Mesodermal cell (in vitro differentiated cells): Measurements from ENCODE around the gene REPIN1.

ENCODE experiments used
- H3K27ac ChIP-seq: 2 replicates; pipeline ENCODE4 v1.7.0; 2013; ENCODE audit warnings: mild to moderate bottlenecking, low read depth, low read length, moderate library complexity; ENCODE audit not compliant: severe bottlenecking
- H3K36me3 ChIP-seq: 2 replicates; pipeline ENCODE4 v1.7.1; 2013; ENCODE audit warnings: mild to moderate bottlenecking, low read length, moderate library complexity; ENCODE audit not compliant: control insufficient read depth, insufficient read depth
- H3K4me1 ChIP-seq: one replicate; pipeline ENCODE4 v1.7.1; 2013; ENCODE audit warnings: mild to moderate bottlenecking, low read length; ENCODE audit not compliant: insufficient read depth, control insufficient read depth, poor library complexity, severe bottlenecking
- H3K4me3 ChIP-seq: 2 replicates; pipeline ENCODE4 v1.7.0; 2013; ENCODE audit warnings: low read length, control low read depth, mild to moderate bottlenecking; ENCODE audit not compliant: insufficient read depth, poor library complexity, severe bottlenecking; ENCODE audit errors: extremely low read depth
- H3K9me3 ChIP-seq: 2 replicates; pipeline ENCODE4 v1.7.1; 2013; ENCODE audit warnings: mild to moderate bottlenecking, low read length, moderate library complexity; ENCODE audit not compliant: control insufficient read depth
- WGBS, 2 experiments: methylation state at CpG; one replicate each; pipeline ENCODE4 v1.1.5; 2013; ENCODE audit warnings: missing lambda C conversion rate in 2 of 2; ENCODE audit not compliant: insufficient coverage in 2 of 2; 5-methylcytosine and 5-hydroxymethylcytosine counted together

REPIN1 gene

DNA sequence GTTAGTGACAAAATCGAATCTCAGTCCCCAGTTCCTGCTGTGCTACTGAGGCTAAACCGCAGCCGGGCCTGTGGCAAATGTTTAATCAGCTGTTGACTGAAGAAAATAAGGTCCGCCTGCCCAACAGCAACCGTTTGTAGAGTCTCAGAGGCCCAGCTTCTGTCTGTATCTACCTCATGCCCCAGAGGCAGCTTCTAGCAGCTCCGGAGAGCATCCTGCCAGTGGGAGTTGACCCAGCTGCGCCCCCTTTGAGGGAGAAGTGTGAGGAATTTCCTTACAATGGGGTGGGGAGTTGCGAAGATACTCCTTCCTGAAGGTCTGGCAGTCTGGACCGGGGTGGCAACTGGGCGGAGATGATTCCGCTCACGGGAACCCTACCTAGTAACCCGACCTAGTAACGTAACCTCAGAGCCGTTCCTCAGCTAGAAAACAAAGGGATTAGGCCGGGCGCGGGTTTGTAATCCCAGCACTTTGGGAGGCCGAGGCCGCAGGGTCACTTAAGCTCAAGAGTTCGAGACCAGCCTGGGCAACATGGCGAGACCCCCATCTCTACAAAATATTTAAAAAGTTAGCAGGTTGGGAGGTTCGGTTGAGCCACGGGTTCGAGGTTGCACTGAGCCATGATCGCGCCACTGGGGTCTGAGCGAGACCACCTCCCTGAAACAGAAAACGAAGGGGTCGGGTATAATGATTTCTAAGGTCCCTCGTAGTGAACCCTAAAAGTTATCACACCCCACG is 9.7 kb downstream of the REPIN1 start:
- 3 to 5% methylated on average over 24 to 27 of the region's 32 CpGs for WGBS, 2 experiments
- no peaks in the 10 kb centered on the region for H3K9me3 ChIP-seq

DNA sequence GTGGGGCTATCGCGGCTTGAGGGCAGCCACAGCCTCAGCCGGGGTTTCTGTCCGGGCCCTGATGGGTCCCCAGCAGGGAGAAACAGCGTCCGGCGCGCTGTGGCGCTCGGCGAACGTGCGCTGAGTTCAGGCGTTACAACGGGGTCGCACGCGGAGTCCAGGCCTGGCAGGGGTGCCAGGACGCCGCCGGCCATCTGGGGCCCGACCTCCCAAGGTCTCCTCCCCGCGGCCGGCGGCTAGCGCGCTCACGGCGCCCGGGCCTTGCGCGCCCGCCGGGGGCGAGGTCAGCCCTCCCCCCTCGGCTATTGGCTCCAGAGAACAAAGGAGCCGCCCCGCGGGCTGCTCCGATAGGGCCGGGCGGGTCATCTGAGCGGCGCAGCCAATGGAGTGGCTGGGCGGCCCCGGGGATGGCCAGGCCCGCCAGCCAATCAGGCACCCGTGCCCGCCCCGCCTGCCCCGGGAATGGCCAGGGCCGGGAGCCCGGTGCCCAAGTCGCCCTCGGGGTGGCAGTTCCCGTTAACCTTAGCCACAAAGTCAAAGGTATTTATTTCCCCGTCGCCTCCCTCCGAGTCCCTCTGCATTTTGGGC is 10.3 kb downstream of the REPIN1 start, which contains the start of gene ZNF775:
ZNF775 (plus strand) TSS at position 478 of the 588 bp plus-strand sequence. CDS start 9,141 bp downstream, outside the sequence.
- Histone ChIP-seq H3K4me1 (peaks cover 60% of the 10 kb centered on the region), H3K4me3 (peak within 1 kb of the TSS; percentile 73)
- 0 to 1% methylated on average over 32 to 37 of the region's 60 CpGs for WGBS, 2 experiments

More for the DNA sequence above, 9.7 kb downstream of the REPIN1 start:
- H3K27ac ChIP-seq, result peak overlapping the region; percentile 97
- peak overlapping the region; percentile 73 for H3K4me3 ChIP-seq
- H3K4me1 ChIP-seq, result peaks cover 62% of the 10 kb centered on the region
- peaks cover 26% of the 10 kb centered on the region for H3K36me3 ChIP-seq

DNA sequence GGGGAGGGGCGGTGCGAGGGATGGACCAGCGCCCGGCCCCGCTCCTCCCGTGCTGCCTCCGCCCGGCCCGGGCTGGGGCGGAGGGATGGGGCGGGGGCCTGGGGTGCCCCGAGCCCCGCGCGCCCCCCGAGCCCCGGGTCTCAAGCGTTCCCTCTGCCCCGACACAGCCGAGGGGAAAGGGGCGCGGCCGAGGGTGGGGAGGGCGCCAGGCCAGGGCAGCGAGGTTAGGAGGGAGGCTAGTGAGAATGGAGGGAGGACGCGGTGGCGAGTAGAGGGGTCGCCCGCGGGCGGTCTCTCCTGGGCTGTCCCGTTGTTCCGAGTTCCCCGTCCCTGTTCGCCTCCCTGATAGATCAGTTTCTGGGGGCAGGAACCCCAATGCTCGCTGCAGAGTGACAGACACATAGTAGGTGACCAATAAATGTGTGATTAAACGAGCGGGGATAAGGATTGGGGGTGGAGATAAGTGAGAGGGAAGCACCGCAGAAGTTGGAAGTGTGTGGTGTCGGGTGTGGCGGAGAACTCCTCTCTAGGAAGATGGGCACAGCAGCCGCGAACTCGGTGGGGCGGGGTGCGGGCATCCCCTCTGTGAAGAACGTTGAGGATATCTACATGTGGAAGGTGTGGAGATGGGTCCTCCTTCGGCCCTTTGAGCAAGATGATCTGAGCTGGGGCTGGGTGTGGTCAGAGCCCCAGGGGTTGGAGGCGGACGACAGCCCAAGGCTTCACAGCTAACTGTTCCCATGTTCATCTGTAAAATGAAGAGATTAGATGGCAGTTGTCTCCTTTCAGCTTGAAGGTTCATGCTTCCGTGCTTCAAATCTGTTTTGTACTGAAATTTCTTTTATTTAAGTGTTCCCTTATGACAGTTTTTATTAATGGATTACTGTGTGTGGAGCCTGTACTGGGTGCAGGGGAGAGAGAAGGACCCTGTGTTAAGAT is 11.1 kb downstream of the REPIN1 start:
- H3K4me3 ChIP-seq, result peak overlapping the region; percentile 73
- H3K4me1 ChIP-seq, result peaks cover 61% of the 10 kb centered on the region

More for the DNA sequence above, 10.3 kb downstream of the REPIN1 start, which contains the start of gene ZNF775:
- Histone ChIP-seq H3K9me3 (no peaks in the 10 kb centered on the region), H3K36me3 (peaks cover 20% of the 10 kb centered on the region), H3K27ac (peak within 1 kb of the TSS; percentile 97)

DNA sequence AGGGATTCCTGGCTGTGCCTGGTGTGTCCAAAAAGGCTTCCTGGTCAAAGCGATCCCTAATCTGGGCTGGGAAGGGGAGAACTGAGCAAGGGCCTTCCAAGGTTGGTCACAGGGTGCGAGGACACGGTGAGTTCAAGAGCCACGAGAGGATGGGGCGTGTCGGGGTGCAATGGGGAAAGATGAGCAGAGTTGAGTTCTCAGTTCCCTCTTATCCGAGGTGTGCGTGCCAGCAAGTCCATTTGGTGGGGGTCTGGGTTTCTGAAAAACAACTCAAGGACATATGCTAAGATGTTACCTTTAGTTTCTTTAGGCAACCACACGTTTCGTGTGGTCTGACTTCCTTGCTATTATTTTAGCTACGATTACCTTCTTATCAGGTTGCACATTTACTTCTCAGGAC is 11.8 kb downstream of the REPIN1 start:
- Histone ChIP-seq H3K9me3 (no peaks in the 10 kb centered on the region), H3K27ac (no peak overlapping the region), H3K4me1 (peaks cover 62% of the 10 kb centered on the region), H3K4me3 (peak overlapping the region; percentile 73), H3K36me3 (peaks cover 16% of the 10 kb centered on the region)
- 79 to 80% methylated on average over 11 of the region's 11 CpGs for WGBS, 2 experiments

More for the DNA sequence above, 11.1 kb downstream of the REPIN1 start:
- Histone ChIP-seq H3K9me3 (no peaks in the 10 kb centered on the region), H3K27ac (peak overlapping the region; percentile 97), H3K36me3 (peaks cover 12% of the 10 kb centered on the region)
- 1 to 2% methylated on average over 34 to 36 of the region's 52 CpGs for WGBS, 2 experiments

DNA sequence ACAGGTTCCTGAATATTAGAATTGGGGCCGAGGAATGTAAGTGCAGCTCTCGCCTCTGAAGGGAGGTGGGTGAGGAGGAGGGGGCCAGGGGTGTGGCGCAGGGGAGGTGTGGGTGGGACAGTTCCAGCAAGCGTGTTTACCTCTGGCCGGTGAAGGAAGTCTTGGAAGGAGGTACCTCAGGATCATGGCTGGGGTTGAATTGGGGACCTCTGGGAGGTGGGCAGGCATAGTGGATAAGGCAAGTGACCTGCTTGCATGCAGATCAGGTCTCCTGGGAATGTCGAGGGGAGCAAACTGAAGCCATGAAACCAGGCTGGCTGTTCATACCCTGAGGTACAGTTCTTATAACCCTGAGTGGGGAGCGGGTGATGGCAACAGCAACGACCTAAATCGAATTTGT is 12.5 kb downstream of the REPIN1 start:
- H3K4me3 ChIP-seq, result peak overlapping the region; percentile 73
- no peaks in the 10 kb centered on the region for H3K9me3 ChIP-seq
- H3K36me3 ChIP-seq, result peaks cover 17% of the 10 kb centered on the region
- no peak overlapping the region for H3K27ac ChIP-seq
- H3K4me1 ChIP-seq, result peaks cover 56% of the 10 kb centered on the region
- WGBS, 2 experiments, result 63 to 68% methylated on average over 5 to 7 of the region's 9 CpGs

DNA sequence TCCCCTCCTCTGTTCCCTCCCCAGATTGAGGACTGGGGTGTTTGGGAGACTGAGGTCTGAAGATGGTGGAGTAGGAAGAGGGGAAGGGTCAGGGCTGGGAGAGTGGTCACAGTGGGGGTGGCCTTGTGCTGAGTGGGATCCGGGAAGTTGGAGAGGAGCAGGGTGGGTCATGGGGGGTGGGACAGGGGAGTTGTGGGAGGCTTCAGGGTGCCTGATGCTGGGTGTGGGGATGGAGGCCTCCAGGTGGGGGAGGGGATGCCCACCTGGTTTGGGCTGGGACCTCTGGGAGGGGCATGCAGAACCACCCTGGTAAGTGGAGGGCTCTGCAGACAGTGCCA is 13.1 kb downstream of the REPIN1 start:
- whole genome bisulfite sequencing, 2 experiments, result 86% methylated on average over 1 of the region's 1 CpG
- Histone ChIP-seq H3K9me3 (no peaks in the 10 kb centered on the region), H3K4me1 (peaks cover 49% of the 10 kb centered on the region), H3K4me3 (no peak overlapping the region), H3K27ac (no peak overlapping the region), H3K36me3 (peaks cover 23% of the 10 kb centered on the region)

DNA sequence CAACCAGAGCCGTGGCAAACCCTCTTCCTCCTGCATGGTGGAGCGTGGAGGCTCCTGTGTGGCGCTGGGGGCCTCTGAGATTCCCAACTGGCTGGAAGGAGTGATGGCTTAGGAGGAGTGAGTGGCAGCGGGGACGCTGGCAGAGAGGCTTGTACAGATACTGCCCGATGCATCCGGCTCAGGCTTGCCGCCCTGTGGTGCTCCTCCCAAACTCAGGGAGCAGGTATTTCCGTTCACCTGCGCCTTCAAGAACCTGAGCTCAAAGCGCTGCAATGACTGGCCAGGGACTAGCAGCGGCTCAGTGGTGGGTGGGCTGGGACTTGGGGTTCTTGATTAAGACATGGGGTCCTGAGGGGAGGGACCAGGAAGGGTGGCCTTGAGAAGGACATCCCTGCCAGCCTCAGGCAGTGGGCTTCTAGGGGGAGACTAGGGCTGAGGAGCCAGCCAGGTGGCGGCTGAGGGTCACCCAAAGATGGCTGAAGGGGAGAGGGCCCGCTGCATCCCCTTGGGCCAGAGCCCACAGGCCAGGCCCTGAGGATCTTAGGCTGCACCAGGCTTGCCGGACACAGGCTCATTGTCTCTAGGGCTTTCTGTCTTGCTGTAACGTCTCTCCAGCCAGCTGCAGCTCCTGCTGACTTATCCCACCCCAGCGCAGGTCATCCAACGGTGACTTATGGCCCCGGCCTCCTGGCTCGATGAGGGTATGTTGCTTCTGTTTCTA is 13.7 kb downstream of the REPIN1 start:
- 90% methylated on average over 19 to 20 of the region's 20 CpGs for WGBS, 2 experiments
- Histone ChIP-seq H3K36me3 (peaks cover 25% of the 10 kb centered on the region), H3K27ac (no peak overlapping the region), H3K4me3 (no peak overlapping the region), H3K4me1 (peaks cover 44% of the 10 kb centered on the region), H3K9me3 (no peaks in the 10 kb centered on the region)

DNA sequence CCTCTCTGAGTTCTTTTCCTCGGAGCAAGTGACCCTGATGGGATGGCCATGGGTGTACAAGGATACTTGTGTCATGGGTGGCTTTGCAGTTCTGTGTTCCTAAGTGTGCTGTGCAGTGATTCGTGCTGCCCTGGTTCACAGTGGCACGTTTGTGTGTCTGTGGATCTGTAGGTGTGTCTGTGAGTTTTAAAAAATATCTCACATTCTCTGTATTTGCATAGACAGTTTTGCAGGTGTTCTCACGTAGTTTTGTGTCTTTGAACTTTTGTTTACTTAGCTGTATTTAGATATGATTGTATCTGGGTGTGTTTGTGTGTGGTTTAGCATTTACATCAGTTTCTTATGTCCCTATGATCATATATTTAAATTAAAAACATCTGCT is 14.2 kb downstream of the REPIN1 start:
- WGBS, 2 experiments, result 70 to 92% methylated on average over 2 to 3 of the region's 4 CpGs
- Histone ChIP-seq H3K36me3 (peaks cover 25% of the 10 kb centered on the region), H3K27ac (no peak overlapping the region), H3K9me3 (no peaks in the 10 kb centered on the region), H3K4me3 (no peak overlapping the region), H3K4me1 (peaks cover 39% of the 10 kb centered on the region)

DNA sequence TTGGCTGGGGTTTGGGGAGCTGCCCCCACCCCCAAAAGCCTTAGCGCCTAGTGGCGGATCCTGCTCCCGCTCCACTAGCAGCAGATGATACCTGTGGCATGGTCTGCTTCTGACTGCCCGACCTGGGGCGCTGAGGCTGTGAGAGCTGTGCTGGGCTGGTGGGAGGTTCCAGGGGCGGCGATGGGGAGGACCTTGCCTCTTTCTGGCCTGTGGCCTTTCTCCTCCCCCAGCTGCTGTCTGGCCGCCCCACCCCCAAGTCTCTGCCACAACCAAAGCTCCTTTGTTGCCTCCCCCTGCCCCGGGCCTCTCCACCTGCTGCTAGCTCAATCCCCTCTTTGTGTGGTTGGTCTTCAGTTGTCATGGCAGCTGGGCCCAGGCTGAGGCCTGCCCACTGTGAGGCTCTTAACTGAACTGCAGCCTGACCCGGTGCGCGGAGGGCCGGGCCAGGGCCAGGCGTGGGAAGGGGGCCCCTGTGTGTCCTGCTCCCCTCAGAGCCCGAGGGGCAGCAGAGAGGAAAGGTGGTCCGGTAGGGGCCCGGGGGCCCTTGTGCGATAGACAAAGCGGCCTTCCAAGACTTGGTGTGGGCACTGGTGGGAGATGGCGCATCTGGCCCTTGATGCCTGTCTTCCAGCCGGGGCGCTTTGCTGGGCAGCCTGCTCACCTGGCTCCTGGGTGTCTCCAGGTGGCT is 15.2 kb downstream of the REPIN1 start:
- peaks cover 35% of the 10 kb centered on the region for H3K4me1 ChIP-seq
- WGBS, 2 experiments, result 47 to 55% methylated on average over 14 to 17 of the region's 22 CpGs
- peak overlapping the region; percentile 66 for H3K27ac ChIP-seq
- peaks cover 35% of the 10 kb centered on the region for H3K36me3 ChIP-seq
- H3K9me3 ChIP-seq, result no peaks in the 10 kb centered on the region
- no peak overlapping the region for H3K4me3 ChIP-seq
